OCI-LY1 (cell line): ENCODE data around the gene GXYLT2.

Source experiments
- H2AFZ ChIP-seq: fragments of 200-600 bp; sonication (generic), shearing (Covaris generic); 2 replicates; pipeline ENCODE4 v1.6.0; 2014; ENCODE audit warnings: antibody characterized with exemption, mild to moderate bottlenecking, low read length
- H3F3A ChIP-seq: fragments of 200-600 bp; sonication (generic), shearing (Covaris generic); 2 replicates; pipeline ENCODE4 v1.6.0; 2014; ENCODE audit warnings: mild to moderate bottlenecking, antibody characterized with exemption, low read length, moderate library complexity; ENCODE audit not compliant: insufficient read depth
- H3K27ac ChIP-seq: fragments of 200-600 bp; sonication (generic); 2 replicates; pipeline ENCODE4 v1.5.1; 2014; ENCODE audit warnings: low read length, mixed run types, mild to moderate bottlenecking, low read depth; ENCODE audit not compliant: poor library complexity, severe bottlenecking
- H3K27me3 ChIP-seq: fragments of 200-600 bp; sonication (generic); 2 replicates; pipeline ENCODE4 v1.6.0; 2014; ENCODE audit warnings: antibody characterized with exemption, mild to moderate bottlenecking, low read length, moderate library complexity; ENCODE audit not compliant: insufficient read depth
- H3K36me3 ChIP-seq: fragments of 200-600 bp; sonication (generic); 2 replicates; pipeline ENCODE4 v1.6.1; 2014; ENCODE audit warnings: mild to moderate bottlenecking, antibody characterized with exemption, low read length, moderate library complexity, mixed read lengths; ENCODE audit not compliant: insufficient read depth
- H3K4me1 ChIP-seq: fragments of 200-600 bp; sonication (generic); 2 replicates; pipeline ENCODE4 v1.5.1; 2014; ENCODE audit warnings: mild to moderate bottlenecking, low read length, moderate library complexity; ENCODE audit not compliant: insufficient read depth, severe bottlenecking
- H3K4me2 ChIP-seq: fragments of 200-600 bp; sonication (generic), shearing (Covaris generic); 2 replicates; pipeline ENCODE4 v1.6.1; 2014; ENCODE audit warnings: low read length
- H3K4me3 ChIP-seq: fragments of 200-600 bp; sonication (generic); 2 replicates; pipeline ENCODE4 v1.5.1; 2014; ENCODE audit warnings: low read length, low read depth, mild to moderate bottlenecking, mixed read lengths; ENCODE audit not compliant: poor library complexity, severe bottlenecking
- H3K79me2 ChIP-seq: fragments of 200-600 bp; shearing (Covaris generic); 2 replicates; pipeline ENCODE4 v1.6.1; 2016; ENCODE audit warnings: mixed run types, low read length, mixed read lengths; ENCODE audit not compliant: insufficient read depth
- H3K9ac ChIP-seq: fragments of 200-600 bp; sonication (generic), shearing (Covaris generic); 2 replicates; pipeline ENCODE4 v1.6.1; 2014; ENCODE audit warnings: mild to moderate bottlenecking, low read length, mixed read lengths
- H3K9me2 ChIP-seq: fragments of 200-600 bp; sonication (generic), shearing (Covaris generic); 2 replicates; pipeline ENCODE4 v1.6.1; 2014; ENCODE audit warnings: low read depth, mild to moderate bottlenecking, low read length, mixed read lengths
- H3K9me3 ChIP-seq: fragments of 200-600 bp; shearing (Covaris generic); 2 replicates; pipeline ENCODE4 v1.6.1; 2014; ENCODE audit warnings: low read length, mixed read lengths
- H4K20me1 ChIP-seq: fragments of 200-600 bp; sonication (generic), shearing (Covaris generic); 2 replicates; pipeline ENCODE4 v1.6.0; 2016; ENCODE audit warnings: mild to moderate bottlenecking, low read length; ENCODE audit not compliant: insufficient read depth
- EZH2 ChIP-seq: fragments of 200-600 bp; sonication (generic), shearing (Covaris generic); IDR thresholded peaks from 2 replicates; pipeline ENCODE4 v1.8.0; 2017; ENCODE audit warnings: borderline replicate concordance, mixed run types, mild to moderate bottlenecking, antibody characterized with exemption, low read length, moderate library complexity, mixed read lengths
- TF ChIP-seq, protein P1 (sequence below): fragments of 200-600 bp; sonication (generic), shearing (Covaris generic); IDR thresholded peaks from 2 replicates; pipeline ENCODE4 v1.5.1; 2017; ENCODE audit warnings: mild to moderate bottlenecking, antibody characterized with exemption, low read length, moderate library complexity, mixed read lengths

The GXYLT2 gene

DNA sequence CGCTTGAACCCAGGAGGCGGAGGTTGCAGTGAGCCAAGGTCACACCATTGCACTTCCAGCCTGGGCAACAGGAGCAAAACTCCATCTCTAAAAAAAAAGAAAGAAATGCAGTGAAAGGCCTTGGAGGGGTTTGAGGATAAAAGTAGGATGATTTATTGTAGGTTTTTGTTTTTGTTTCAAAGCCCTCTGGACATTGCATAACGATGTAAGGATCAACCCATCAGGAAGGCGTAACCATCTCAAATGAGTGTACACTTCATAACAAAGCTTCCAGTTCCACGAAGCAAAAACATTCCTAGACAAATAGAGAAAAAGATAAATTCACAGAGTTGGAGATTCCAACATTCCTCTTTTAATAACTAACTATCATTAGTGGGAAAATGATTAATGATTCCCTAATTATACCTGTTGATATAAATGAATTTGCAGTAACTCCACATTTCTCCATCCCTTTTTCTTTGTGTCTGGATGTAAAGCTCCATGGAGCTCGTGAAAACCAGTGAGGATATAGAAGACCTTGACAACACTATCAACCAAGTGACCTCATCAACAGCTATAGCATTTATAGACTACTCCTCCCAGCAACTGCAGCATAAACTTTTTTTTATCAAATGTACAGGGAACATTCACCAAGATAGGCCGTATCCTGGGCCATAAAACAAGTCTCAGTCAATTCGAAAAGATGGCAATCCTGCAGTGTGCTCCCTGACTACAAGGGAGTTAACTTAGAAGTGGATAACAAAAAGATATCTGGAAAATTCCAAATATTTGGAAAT is 60.1 kb downstream of the GXYLT2 start:
- Histone ChIP-seq H3K4me3 (no peak overlapping the region), H3F3A (no peaks in the 10 kb centered on the region)
- TF ChIP-seq EZH2: no peak
- TF ChIP-seq, protein P1, sequence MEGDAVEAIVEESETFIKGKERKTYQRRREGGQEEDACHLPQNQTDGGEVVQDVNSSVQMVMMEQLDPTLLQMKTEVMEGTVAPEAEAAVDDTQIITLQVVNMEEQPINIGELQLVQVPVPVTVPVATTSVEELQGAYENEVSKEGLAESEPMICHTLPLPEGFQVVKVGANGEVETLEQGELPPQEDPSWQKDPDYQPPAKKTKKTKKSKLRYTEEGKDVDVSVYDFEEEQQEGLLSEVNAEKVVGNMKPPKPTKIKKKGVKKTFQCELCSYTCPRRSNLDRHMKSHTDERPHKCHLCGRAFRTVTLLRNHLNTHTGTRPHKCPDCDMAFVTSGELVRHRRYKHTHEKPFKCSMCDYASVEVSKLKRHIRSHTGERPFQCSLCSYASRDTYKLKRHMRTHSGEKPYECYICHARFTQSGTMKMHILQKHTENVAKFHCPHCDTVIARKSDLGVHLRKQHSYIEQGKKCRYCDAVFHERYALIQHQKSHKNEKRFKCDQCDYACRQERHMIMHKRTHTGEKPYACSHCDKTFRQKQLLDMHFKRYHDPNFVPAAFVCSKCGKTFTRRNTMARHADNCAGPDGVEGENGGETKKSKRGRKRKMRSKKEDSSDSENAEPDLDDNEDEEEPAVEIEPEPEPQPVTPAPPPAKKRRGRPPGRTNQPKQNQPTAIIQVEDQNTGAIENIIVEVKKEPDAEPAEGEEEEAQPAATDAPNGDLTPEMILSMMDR: no peak

DNA sequence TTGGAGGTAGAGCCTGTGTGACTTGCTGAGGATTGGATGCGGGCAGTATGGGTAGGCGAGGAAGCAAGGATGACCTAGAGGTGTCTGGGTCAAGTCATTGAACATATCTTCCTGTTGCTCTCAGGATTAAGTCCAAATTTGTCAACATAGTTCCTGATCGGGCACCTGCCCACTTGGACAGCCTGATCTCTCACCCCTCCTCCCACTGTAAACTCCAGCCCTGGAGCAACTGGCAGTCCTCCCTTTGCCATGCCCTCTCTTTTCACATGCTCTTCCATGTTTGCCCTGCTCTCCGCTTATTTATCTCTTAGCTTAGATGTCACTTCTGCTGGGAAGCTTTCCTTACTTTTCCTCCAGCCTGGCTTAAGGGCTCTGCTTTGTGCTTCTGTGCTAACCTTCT is 61.2 kb downstream of the GXYLT2 start:
- H2AFZ ChIP-seq: no peak overlapping the region
- H3K36me3 ChIP-seq: no peaks in the 10 kb centered on the region
- H3K4me2 ChIP-seq: no peak overlapping the region
- H3K9me2 ChIP-seq: no peaks in the 10 kb centered on the region
- H3K9me3 ChIP-seq: no peaks in the 10 kb centered on the region
- no peak overlapping the region for H3K4me3 ChIP-seq
- H3K9ac ChIP-seq: no peak overlapping the region
- TF ChIP-seq EZH2: no peak
- TF ChIP-seq, protein P1: no peak
- H3K79me2 ChIP-seq: no peaks in the 10 kb centered on the region
- no peak overlapping the region for H3K27ac ChIP-seq
- H3K4me1 ChIP-seq: peaks cover 9% of the 10 kb centered on the region
- H3F3A ChIP-seq: no peaks in the 10 kb centered on the region
- no peaks in the 10 kb centered on the region for H3K27me3 ChIP-seq
- no peaks in the 10 kb centered on the region for H4K20me1 ChIP-seq

More for the DNA sequence above, 60.1 kb downstream of the GXYLT2 start:
- H2AFZ ChIP-seq: no peak overlapping the region
- H3K9me3 ChIP-seq: no peaks in the 10 kb centered on the region
- H3K27me3 ChIP-seq: no peaks in the 10 kb centered on the region
- peaks cover 9% of the 10 kb centered on the region for H3K4me1 ChIP-seq
- H3K9me2 ChIP-seq: no peaks in the 10 kb centered on the region
- H3K36me3 ChIP-seq: no peaks in the 10 kb centered on the region
- no peak overlapping the region for H3K9ac ChIP-seq
- H3K79me2 ChIP-seq: no peaks in the 10 kb centered on the region
- H3K4me2 ChIP-seq: no peak overlapping the region
- H3K27ac ChIP-seq: no peak overlapping the region
- no peaks in the 10 kb centered on the region for H4K20me1 ChIP-seq

GRCh38 chr3:72950372-72950771 is 62.5 kb downstream of the GXYLT2 start:
- Histone ChIP-seq H3K27me3 (no peaks in the 10 kb centered on the region), H3K79me2 (no peaks in the 10 kb centered on the region), H3F3A (no peaks in the 10 kb centered on the region), H3K4me1 (peaks cover 9% of the 10 kb centered on the region), H4K20me1 (no peaks in the 10 kb centered on the region), H3K36me3 (no peaks in the 10 kb centered on the region), H3K4me3 (no peak overlapping the region), H3K27ac (no peak overlapping the region), H3K9ac (no peak overlapping the region), H3K9me2 (no peaks in the 10 kb centered on the region), H3K9me3 (no peaks in the 10 kb centered on the region), H3K4me2 (no peak overlapping the region), H2AFZ (no peak overlapping the region)
- TF ChIP-seq, protein P1: no peak
- TF ChIP-seq EZH2: no peak
